ENCODE data around the gene SLC22A5.

SLC22A5 gene

DNA sequence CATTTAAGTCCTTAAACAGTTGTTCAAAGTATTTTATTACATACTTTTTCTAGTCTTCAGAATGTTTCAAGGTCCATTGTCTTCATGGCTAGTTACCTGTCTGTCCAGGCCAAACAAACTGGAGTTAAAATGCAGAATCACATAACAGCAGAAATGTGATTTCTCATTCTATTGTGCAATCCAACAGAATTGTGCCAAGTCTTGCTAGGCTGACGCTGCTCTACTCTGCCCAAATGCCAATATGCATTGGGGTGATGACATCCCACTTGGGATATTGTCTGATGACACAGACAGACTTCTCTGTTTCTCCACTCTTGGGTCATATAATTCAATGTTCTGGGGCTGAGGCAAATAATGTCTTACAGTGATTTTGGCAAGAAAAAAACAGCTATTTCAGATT lies 5.2 kb upstream of the SLC22A5 start:
- no peak for DNase-seq

DNA sequence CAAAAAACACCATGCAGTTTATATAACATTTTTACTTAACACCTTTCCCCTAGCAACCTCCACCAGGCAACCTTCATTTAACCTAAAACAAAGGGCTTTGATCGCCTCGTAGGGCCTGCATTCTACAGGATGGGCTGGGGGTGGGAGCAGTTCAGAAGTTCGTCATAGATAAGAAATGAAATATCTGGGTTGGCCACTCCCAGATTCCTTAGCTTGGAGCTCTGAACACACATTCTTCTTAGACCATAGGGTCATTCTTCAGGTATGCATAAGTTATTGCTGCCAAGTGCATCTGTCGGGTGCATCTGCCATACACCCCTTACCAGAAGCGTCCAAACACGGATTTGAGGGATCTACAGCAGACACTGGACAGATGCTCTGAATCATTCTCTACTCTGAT lies 4.3 kb upstream of the SLC22A5 start:
- no peak for DNase-seq

DNA sequence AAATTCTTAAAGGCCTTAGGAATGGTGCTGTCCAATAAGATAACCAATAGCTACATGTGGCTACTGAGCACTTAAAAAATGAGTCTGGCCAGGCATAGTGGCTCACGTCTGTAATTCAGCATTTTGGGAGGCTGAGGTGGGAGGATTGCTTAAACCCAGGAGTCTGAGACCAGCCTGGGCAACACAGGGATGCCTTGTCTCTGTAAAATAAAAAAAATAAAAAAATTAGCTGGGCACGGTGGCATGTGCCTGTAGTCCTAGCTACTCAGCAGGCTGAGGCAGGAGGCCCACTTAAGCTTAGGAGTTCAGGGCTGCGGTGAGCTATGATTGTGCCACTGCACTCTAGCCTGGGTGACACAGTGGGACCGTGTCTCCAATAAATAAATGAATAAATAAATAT lies 1.3 kb upstream of the SLC22A5 start:
- no peak for DNase-seq

DNA sequence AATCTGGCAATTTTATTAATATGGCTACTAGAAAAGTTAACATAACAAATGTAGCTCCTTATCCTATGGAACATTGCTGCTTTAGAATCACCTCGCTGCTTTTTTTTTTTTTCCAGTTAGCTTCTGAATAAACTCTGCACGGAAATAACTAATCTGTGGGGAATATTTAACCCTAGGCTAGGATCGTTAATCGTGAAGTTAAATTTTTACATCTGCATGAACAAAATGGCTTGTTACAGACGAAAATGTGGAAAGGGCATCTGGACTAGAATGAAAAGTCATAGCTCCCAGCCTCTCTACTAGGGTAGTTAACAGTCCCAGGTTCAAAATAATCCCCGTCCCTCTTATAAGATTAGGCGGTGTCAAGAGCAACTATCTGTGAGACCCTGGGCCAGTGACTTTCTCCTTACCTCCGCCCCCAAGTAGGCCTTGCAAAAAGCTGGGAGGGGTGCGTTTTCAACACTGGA lies 470 bp upstream of the SLC22A5 start:
- DNase-seq = no peak

DNA sequence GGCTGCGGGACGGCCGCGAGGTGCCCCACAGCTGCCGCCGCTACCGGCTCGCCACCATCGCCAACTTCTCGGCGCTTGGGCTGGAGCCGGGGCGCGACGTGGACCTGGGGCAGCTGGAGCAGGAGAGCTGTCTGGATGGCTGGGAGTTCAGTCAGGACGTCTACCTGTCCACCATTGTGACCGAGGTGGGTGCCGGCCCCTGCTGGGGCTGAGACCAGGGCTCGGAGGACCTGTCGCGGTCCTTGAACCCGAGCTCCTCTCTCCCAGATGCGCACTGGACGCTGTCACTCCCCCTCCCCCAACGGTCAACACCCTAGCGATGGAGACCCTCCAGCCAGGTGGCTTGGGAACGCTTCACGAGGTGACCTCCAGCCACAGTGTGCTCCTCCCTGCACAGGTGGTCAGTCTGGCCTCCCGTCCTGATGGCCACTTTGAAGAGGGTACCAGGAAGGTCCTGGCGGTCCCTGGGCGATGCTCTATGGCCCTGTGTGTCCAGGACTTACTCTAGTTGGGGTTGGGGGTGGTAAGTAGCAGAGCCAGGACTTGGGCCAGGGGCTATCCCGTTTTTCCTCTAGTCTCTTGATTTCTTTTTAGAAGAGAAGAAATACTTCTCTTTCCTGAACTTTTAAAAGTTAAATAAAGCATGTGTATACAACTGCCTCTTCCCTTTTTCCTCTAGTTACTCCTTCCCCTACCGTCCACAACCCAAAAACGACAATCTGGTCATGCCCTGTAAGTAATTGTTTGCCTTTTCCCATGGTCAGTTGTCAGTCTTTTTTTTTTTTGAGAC lies 866 bp downstream of the SLC22A5 start:
- no peak for DNase-seq

DNA sequence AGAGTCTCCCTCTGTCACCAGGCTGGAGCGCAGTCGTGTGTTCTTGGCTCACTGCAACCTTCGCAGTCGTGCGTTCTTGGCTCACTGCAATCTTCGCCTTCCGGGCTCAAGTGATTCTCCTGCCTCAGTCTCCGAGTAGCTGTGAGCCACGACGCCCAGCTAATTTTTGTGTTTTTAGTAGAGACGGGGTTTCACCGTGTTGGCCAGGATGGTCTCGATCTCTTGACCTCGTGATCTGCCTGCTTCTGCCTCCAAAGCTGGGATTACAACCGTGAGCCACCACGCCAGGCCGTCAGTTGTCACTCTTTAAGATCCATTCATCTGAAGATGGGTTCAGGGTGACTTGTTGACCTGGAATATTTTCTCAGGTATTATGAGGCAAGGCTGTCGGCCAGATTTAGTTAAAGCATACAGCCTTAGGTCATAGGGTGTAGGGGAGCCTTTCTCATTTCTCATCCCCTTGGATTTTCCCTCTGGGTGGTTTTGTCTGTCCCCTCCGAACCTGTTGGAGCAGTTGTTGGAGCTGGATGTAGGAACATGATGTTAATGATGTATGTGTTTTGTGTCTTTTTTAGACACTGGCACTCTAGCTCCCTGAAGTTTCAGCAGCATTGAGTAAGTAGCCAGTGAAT lies 1.6 kb downstream of the SLC22A5 start:
- no peak for DNase-seq

DNA sequence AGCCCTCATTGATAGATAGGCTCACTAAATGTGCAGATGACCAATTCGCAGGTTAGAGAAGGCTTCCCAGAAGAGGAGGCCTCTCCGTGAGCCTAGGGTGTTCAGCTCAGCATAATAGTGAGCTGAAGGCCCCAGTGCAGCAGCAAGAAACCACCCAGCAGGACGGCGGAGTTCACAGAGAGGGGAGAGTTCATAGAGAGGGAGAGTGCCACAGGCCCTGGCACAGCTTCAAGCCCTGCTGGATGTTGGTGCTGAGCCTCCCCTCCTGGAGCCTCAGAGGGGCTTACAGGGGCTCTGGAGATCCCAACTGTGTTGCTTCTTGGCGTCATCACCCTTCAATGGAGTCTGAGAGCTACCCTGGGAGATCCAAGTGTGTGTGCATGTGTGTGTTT lies 2.1 kb downstream of the SLC22A5 start:
- DNase-seq = no peak

DNA sequence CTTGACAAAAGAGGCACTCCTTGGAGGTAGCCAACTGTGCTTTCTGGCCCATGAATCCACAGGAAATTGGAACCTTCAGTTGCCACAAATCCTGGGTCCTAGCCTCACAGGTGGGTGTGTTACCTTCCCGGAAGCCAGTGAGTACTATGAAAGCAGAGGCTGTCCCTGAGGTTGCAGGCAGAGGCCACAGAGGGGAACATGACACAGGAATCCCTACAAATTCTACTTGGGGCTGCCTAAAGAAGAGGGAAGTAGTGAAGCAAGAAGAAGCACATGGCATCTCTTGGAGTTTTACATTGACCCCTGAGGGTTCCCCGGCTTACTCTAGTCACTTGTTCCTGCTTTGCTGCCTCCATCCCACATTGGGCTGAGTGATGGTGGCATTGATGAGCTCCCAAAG lies 2.6 kb downstream of the SLC22A5 start:
- DNase-seq = no peak

DNA sequence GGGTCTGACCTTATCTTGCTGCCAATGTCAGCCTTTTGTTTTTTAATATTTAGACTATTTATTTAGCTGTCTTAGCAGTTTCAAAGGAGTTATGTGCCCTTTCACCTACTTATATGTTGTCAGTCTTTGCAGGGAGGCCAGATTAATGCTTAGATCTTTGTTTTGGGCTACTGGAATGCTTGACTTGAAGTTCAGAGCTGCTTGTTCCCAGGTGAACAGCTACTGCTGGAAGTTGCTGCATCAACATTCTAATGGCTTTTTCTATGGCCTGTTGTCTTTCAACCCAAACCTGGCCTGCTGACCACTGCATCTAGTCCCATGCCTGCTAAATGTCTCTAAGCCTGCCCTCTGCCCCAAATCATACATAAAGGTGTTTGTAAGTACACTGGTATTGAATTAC lies 3.0 kb downstream of the SLC22A5 start:
- DNase-seq = no peak

DNA sequence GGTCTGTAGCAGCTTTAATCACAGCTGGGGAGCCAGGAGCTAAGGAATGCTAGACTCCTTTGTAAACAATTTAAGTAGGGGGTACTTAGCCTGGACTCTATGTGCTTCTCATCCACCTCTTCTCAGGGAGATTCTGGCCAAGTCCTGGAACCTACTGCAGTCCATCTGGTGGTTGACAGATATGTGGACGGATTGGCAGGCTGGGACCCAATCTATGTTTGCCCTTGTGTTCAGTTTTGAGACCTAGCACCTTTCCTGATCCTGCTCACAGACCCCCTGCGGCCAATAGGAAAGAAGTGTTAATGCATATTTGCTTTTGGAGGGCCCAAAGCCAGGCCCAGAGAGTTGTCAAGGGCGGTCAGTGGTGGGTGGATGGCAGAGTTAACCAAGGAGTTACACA lies 6.4 kb downstream of the SLC22A5 start:
- no peak for DNase-seq

DNA sequence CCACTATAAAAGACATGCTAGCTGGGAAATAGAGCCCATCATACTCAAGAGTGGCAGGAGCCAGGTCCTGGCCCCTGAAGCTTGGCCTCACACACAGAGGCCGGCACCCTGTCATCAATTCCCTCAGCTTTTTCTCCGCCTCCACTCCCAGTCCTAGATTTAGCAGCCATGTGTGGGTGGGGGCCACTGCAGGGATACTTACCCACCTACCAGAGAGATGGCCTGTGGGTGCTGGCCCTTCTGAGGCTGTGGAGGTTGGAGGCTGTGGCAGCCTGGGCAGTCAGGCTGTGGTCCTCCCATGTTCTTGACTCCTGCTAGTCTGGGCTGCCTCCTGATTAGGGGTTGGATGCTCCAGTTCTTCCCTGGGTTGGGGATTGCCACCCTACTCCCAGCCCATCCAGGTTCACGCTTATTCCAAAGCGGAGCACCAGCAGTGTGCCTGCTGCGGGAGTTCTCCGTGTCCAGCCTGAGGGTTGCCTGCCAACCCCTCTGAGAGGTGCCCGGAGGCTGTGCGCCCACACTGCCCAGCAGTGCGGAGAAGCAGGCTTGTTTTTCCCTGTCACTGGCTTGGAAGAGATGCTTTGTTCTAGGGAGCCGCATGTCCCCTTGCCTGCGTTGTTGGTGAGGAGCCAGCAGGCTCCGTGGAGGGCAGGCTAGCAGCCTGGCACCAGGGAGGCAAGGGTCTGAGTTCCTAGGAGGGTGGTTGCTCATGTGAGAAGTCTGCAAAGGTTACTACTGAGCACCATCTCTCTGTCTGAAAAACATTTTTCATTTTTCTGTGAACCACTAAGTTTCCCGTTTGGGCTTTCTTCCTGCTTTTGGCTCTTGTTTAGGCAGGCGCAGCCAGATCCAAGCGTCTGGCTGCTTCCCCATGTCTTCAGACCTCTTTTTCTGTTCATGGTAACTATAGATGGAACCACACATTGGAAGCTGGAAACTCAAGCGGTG lies 7.5 kb downstream of the SLC22A5 start:
- no peak for DNase-seq

DNA sequence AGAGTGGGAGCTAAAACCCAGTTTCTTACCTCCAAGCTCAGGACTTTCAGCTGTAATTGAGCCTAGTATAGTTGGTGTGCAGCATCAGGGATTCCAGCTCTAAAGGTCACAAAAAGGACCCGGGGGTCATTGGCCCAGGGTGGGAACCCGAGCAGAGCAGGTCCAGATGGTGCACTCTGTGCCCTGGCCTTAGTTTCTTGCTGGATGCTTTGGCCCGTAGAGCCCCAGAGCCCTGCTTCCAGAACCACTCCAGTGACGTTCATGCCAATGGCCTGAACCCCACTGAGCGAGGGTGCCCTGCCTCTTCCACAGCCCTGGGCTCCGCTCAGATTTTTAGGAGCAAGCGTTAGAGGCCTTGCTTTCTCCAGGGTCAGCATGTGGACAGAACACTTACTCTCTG lies 8.2 kb downstream of the SLC22A5 start:
- DNase-seq = no peak

DNA sequence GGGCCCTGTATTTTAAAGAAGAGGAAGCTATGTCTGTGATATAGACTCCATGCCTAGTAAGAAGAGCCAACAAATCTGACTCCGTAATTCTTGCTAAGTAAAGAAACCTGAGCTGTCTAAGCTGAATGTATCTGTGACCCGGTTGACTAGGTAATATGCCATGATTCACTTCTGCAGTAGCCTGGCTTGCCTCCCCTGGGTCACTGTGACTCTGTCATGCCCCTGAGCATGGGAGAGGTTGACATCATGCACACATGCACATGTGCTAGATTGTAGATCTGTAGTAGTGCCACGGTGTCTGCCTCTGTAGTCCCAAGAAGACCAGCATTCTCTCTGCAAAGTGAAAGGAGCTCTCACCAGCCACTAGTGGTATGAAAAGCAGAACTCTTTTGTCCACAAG lies 9.1 kb downstream of the SLC22A5 start:
- no peak for DNase-seq

DNA sequence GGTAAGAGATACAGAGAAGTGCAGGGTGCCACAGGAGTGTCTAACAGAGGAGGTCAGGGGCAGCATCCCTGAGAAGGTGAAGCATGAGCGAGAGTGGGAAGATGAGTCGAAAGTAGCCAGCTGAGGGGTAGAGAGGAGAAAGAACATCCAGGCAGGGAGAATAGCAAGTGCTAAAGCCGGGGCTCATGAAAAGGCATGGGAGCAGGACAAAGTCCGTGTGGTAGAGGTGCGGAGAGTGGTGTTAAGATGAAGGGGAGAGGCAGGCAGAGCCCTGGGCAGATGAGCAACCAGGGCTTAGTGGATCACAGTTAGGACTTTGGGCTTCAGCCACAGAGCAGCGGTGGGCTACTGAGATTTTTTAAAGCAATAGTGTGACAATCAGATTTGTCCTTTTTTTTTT lies 10.5 kb downstream of the SLC22A5 start:
- DNase-seq = no peak

DNA sequence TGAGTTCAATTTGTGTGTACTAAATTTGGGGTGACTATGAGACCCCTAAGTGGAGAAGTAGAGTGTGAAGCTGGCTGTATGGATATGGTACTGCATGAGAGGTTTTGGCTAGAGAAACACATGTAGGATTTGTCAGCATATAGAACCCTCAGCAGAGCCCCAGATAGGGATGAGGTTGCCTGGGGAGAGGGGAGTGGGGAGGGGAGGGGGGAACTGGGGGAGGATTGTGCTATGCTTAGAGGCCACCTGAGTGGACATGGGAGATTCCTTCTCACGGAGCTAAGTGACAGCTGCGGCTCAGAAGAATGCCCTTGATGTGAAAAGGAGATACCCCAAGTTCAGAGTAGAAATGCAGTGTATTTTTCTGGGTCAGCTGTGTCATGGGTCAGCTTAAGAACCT lies 11.2 kb downstream of the SLC22A5 start:
- DNase-seq = no peak

DNA sequence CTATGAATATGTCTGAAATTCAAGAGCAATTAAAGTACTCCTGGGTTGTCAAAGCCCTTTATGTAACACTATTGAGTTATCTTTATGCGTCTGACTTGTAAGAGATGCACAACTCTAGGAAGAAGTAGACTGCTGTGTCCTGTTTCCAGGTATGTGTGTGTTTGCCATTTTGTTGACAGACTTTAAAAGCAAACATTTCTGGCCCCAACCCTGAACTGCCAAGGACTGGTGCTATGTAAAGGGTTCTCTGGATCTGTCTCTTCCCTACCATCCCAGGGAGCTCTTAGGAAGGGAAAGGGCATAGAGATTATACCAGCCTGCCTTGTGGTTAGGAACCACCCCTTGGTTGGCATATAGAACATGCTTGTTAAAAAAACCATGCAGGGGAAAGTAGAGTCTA lies 12.1 kb downstream of the SLC22A5 start:
- DNase-seq = no peak

DNA sequence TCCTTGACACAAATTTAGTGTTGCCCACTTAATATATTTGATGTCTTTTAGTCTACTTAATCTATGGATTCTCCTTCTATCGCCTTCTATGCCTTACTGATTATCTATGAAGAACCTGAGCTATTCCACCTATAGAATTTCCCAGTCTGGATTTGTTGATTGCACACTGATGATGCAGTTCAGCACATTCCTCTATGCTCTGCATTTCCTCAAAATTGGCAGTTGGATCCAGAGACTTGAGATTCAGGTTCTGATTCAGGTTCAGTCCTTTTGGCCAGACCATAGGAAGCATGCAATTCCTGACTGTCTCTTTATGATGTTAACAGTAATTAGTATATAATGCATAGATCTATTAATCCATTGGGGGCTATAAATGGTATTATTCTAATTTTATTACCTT lies 13.8 kb downstream of the SLC22A5 start:
- no peak for DNase-seq

DNA sequence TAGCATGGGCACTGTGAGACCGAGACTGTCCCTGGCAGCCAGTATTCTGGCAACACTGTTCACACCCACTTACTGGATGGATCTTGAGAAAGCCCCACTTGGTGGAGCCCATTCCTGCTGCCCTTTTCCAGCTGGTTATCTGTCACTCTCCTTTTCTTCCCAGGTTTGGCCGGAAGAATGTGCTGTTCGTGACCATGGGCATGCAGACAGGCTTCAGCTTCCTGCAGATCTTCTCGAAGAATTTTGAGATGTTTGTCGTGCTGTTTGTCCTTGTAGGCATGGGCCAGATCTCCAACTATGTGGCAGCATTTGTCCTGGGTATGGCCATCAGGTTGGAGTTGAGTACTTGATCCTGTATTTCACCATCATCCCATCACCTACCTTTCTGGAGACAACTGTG lies 14.5 kb downstream of the SLC22A5 start:
- DNase-seq = no peak

DNA sequence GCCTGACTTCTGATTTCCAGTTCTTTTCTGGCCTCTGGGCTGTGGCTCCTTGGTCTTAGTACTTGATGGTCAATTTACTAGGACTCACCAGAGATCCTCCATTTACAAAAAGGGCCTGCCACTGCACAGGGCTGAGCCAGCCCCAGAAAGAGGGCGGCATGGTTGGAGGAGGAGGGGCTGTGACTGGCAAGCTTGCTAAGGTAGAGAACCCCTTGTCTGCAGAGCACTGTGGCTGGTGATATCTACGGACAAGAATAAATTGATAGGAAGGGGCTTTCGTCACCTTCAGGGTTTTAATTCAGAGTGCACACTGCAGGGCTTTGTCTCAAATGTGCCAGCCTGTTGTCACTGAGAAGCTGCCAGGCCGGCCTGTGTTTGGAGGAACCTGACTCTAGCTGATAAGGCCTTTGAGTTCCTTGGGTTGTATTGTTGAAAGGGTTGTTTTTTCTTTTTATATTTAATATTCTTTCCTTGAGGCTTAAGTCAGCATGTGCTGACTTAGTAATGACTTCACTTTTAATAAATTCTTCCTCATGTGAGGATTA lies 15.1 kb downstream of the SLC22A5 start:
- DNase-seq = no peak

DNA sequence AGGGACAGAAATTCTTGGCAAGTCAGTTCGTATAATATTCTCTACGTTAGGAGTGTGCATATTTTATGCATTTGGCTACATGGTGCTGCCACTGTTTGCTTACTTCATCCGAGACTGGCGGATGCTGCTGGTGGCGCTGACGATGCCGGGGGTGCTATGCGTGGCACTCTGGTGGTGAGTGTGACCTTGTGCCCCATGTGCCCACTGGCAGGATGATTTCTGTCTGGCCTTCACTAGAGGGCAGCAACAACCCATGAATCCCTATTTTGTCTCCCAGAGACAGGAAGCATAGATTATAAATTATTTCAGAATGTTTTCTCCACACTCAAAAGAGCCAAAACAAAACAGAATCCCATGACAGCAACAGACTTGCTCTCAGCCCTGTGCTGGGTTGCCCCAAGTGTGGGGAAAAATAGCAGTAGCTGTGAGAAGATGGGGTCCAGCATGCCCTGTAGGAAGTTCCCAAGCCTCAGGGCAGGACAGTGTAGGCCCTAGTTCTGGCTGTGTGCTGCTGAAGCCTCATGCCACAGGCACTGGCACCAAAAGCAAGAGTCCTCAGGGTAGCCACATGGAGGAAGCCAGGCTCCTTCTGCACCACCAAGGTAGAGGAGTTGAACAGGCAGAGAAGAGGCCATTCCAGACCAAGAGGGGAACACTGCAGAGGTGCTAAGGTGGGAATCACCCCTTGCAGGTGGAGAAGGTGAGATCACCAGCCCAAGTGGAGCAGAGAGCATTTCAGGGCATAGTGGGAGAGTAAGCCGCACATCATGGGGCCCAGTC lies 16.0 kb downstream of the SLC22A5 start:
- no peak for DNase-seq

DNA sequence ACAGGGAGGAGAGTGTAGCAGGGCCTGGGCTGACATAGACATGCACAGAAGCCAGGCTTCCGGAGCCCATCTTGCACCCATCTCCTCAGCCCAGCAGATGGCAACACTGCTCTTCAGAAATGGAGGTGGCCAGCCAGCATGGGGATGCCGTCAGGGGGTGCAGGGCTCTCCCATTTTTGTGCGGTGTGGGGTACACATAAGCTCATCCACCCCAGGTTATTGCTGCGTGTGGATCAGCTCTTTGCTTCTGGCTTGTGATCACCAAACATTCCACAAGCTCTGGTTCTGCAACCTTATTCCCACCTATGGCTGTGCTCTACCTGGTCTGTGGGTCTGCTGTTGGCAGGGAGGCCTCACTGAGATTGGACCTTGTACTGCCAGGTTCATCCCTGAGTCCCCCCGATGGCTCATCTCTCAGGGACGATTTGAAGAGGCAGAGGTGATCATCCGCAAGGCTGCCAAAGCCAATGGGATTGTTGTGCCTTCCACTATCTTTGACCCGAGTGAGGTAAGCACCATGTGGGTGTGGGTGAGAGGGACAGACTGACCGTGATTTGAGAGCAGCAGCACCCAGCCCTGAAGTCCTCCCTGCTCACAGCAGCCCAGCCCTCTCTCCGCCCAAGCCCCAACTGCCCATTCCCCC lies 17.3 kb downstream of the SLC22A5 start:
- peak; percentile 73 for DNase-seq

All from right kidney (tissue), 1 donor.